HepG2 (cell line): Measurements from ENCODE around the gene FTL. TPM values are rescaled to one million over a fixed set of nuclear protein-coding genes. Genes with fewer than 3 reads are reported as not detected.

ENCODE experiments used
- ATF6 ChIP-seq: sonication (generic); formaldehyde crosslinking; conservative IDR thresholded peaks from 2 replicates; pipeline ENCODE4 v1.4.0; 2020; ENCODE audit warnings: missing genetic modification reagents
- CEBPB ChIP-seq: IDR thresholded peaks from 2 replicates; pipeline ENCODE4 v1.6.1; 2011; ENCODE audit warnings: low read depth, low read length, improper control_type of control experiment, borderline replicate concordance
- FOXA1 ChIP-seq, 2 experiments: fragments of 450-650 bp in 1 of 2; sonication (generic) in 1 of 2; formaldehyde crosslinking in 1 of 2; IDR thresholded peaks; 2 replicates each; pipeline versions ENCODE4 v1.4.0 to v1.6.1; 2016 to 2020; ENCODE audit warnings: missing genetic modification reagents in 1 of 2
- GATAD1 ChIP-seq: IDR thresholded peaks from 2 replicates; pipeline ENCODE4 v1.6.1; 2016; ENCODE audit warnings: missing genetic modification reagents, missing compliant biosample characterization
- HCFC1 ChIP-seq: fragments of 150-350 bp; IDR thresholded peaks from 2 replicates; pipeline ENCODE4 v1.6.1; 2014; ENCODE audit warnings: low read depth, low read length
- JUN ChIP-seq: sonication (generic); formaldehyde crosslinking; IDR thresholded peaks from 2 replicates; pipeline ENCODE4 v1.4.0; 2020; ENCODE audit warnings: mild to moderate bottlenecking, missing genetic modification reagents
- MLX ChIP-seq: IDR thresholded peaks from 2 replicates; pipeline ENCODE4 v1.6.1; 2016
- PAX8 ChIP-seq: sonication (generic); formaldehyde crosslinking; IDR thresholded peaks from 2 replicates; pipeline ENCODE4 v1.8.0; 2022; ENCODE audit warnings: mild to moderate bottlenecking, missing genetic modification reagents, borderline replicate concordance
- PAXIP1 ChIP-seq: sonication (generic); formaldehyde crosslinking; conservative IDR thresholded peaks from 2 replicates; pipeline ENCODE4 v1.4.0; 2020; ENCODE audit warnings: mild to moderate bottlenecking, missing genetic modification reagents, moderate library complexity
- RBAK ChIP-seq: sonication (generic); formaldehyde crosslinking; IDR thresholded peaks from 2 replicates; pipeline ENCODE4 v1.5.1; 2020; ENCODE audit warnings: mild to moderate bottlenecking, missing genetic modification reagents
- RBM39 ChIP-seq: fragments of 200-400 bp; formaldehyde crosslinking; IDR thresholded peaks from one replicate; pipeline ENCODE4 v1.6.1; 2018; ENCODE audit warnings: antibody characterized with exemption, mild to moderate bottlenecking, low read depth, low read length; ENCODE audit not compliant: poor library complexity, severe bottlenecking
- SP2 ChIP-seq: sonication (generic); formaldehyde crosslinking; IDR thresholded peaks from 2 replicates; pipeline ENCODE4 v1.5.1; 2020; ENCODE audit warnings: mild to moderate bottlenecking, missing genetic modification reagents
- SRSF1 ChIP-seq: fragments of 200-400 bp; formaldehyde crosslinking; optimal IDR thresholded peaks from 2 replicates; pipeline ENCODE3; 2017; ENCODE audit warnings: mild to moderate bottlenecking, low read depth, low read length, moderate library complexity
- TAF15 ChIP-seq: fragments of 200-400 bp; formaldehyde crosslinking; IDR thresholded peaks from one replicate; pipeline ENCODE4 v1.6.1; 2018; ENCODE audit warnings: mild to moderate bottlenecking, low read depth, low read length; ENCODE audit not compliant: poor library complexity, severe bottlenecking
- U2AF1 ChIP-seq: fragments of 200-400 bp; formaldehyde crosslinking; optimal IDR thresholded peaks from 2 replicates; pipeline ENCODE3; 2017; ENCODE audit warnings: mild to moderate bottlenecking, low read depth, low read length
- XBP1 ChIP-seq: sonication (generic); formaldehyde crosslinking; IDR thresholded peaks from 2 replicates; pipeline ENCODE4 v1.5.0; 2020; ENCODE audit warnings: missing genetic modification reagents
- ZBTB14 ChIP-seq: sonication (generic); formaldehyde crosslinking; IDR thresholded peaks from 2 replicates; pipeline ENCODE4 v1.4.0; 2020; ENCODE audit warnings: missing genetic modification reagents
- ZBTB38 ChIP-seq: sonication (generic); formaldehyde crosslinking; IDR thresholded peaks from 2 replicates; pipeline ENCODE4 v1.5.1; 2020; ENCODE audit warnings: mild to moderate bottlenecking, missing genetic modification reagents
- ZFP82 ChIP-seq: sonication (generic); formaldehyde crosslinking; IDR thresholded peaks from 2 replicates; pipeline ENCODE4 v1.5.1; 2020; ENCODE audit warnings: mild to moderate bottlenecking, missing genetic modification reagents, borderline replicate concordance
- ZNF335 ChIP-seq: sonication (generic); formaldehyde crosslinking; IDR thresholded peaks from 2 replicates; pipeline ENCODE4 v1.4.0; 2020; ENCODE audit warnings: missing genetic modification reagents
- ZNF839 ChIP-seq: sonication (generic); formaldehyde crosslinking; IDR thresholded peaks from 2 replicates; pipeline ENCODE4 v1.4.0; 2020; ENCODE audit warnings: missing genetic modification reagents, mild to moderate bottlenecking, borderline replicate concordance
- ZSCAN29 ChIP-seq: sonication (generic); formaldehyde crosslinking; conservative IDR thresholded peaks from 2 replicates; pipeline ENCODE4 v1.4.0; 2020; ENCODE audit warnings: mild to moderate bottlenecking, missing genetic modification reagents
- polyA plus RNA-seq, 8 experiments: library from polyadenylated mRNA; depleted of rRNA in 3 of 8; stranded (reverse) in 7 of 8; unstranded in 1 of 8; fragments of >200 nt; fragmentation: Illumina TruSeq in 4 of 8; extraction: Trizol in 4 of 8; gene quantifications; 2 replicates each; pipeline versions ENCODE4 v1.2.1 to v1.2.3, GENCODE V29; 2011 to 2016; ENCODE audit warnings: low read depth in 4 of 8, missing spikeins in 1 of 8, mixed read lengths in 1 of 8; ENCODE audit not compliant: insufficient read depth in 1 of 8
- total RNA-seq, 5 experiments: library from RNA; depleted of rRNA; stranded (reverse); fragments of >200 nt; fragmentation: Illumina TruSeq; extraction: Trizol; gene quantifications; 2 replicates each; pipeline ENCODE4 v1.2.3, GENCODE V29; 2016; ENCODE audit warnings: low read depth in 1 of 5

Gene FTL
- total and polyA plus RNA-seq, 2 of the 13 experiments (the other 11 are each of a cell fraction or from before 2014, with no cell fraction given) = 2,721 to 8,800 TPM

GRCh38 chr19:48954595-48955307 lies 10.4 kb upstream of the FTL start, which contains the start of gene BAX (continued):
- TF ChIP-seq ZNF335 (0 out of 2 replicates have a peak, but pooled peaks have one; percentile 19), GATAD1 (peak; percentile 87), PAX8 (CRISPR knock-in tag) (no peak), PAXIP1 (CRISPR knock-in tag) (peak; percentile 53), FOXA1 (IDR thresholded peaks at IDR 0.05) (no peak), FOXA1 (CRISPR knock-in tag; IDR thresholded peaks at IDR 0.05) (0 out of 2 replicates have a peak, but pooled peaks have one; percentile 5), ZFP82 (CRISPR knock-in tag) (no peak), TAF15 (no peak), MLX (CRISPR knock-in tag) (peak; percentile 94), SRSF1 (no peak), ZBTB14 (CRISPR knock-in tag) (peak; percentile 74), ZNF839 (CRISPR knock-in tag) (no peak), U2AF1 (peak; percentile 2), ZBTB38 (CRISPR knock-in tag) (peak; percentile 52; the same call in 1 of the 2 replicates), JUN (CRISPR knock-in tag) (0 out of 2 replicates have a peak, but pooled peaks have one; percentile 39), SP2 (CRISPR knock-in tag) (peak; percentile 60), HCFC1 (peak; percentile 85), RBAK (no peak), CEBPB (no peak), ATF6 (CRISPR knock-in tag) (no peak), ZSCAN29 (no peak), XBP1 (CRISPR knock-in tag) (no peak), RBM39 (no peak)
